Right ventricle myocardium superior (tissue), 1 donor: ENCODE measurements around the gene RBBP8. TPM values are rescaled to one million over a fixed set of nuclear protein-coding genes. Genes with fewer than 3 reads are reported as not detected.

Source experiments
- ATAC-seq: fragments of 200-7000 bp; cut with Tn5 transposase; one replicate; pipeline ENCODE4 v1.9.1; 2020; ENCODE audit warnings: mild to moderate bottlenecking; ENCODE audit not compliant: poor library complexity
- DNase-seq: peaks from one replicate; pipeline ENCODE4 v3.0.0-alpha.2; 2020
- intact Hi-C: fragments of 100-400 bp; cut with DNase I; formaldehyde crosslinking; loops from one replicate; pipeline ENCODE4 v1.11.2; 2022
- total RNA-seq: library from RNA; stranded (reverse); fragmentation: NEBNext Ultra II Directional; extraction: Animal tissue kit (Norgen Biotek cat#: 25700); gene quantifications from one replicate; pipeline ENCODE4 v1.2.1, GENCODE V29; 2021
- donor health status: DM: no; HTN: yes; CAD: no; lungs with severe emphysema.

The RBBP8 gene
- total RNA-seq, 1 donor from 2014 or later = 4.5 TPM

GRCh38 chr18:23071285-23071684 is 138.2 kb downstream of the RBBP8 start:
- peak; percentile 34 for ATAC-seq
- intact Hi-C loops = no loop called here
- peak; percentile 49 for DNase-seq

GRCh38 chr18:23072079-23072478 is 139.0 kb downstream of the RBBP8 start:
- ATAC-seq (no peak), DNase-seq (no peak)
- intact Hi-C loops = no loop called here

GRCh38 chr18:23073996-23074606 is 141.0 kb downstream of the RBBP8 start:
- ATAC-seq (no peak), DNase-seq (no peak)
- intact Hi-C loops = no loop called here

Other genes starting within 250 kb of the RBBP8 start
- 3.3 TPM for gene CABLES1, start 202.2 kb downstream of the RBBP8 start, total RNA-seq